ENCODE measurements around the gene ITPKB. TPM values are rescaled to one million over a fixed set of nuclear protein-coding genes. Genes with fewer than 3 reads are reported as not detected.

Gene ITPKB
- total RNA-seq, 6 experiments from 2014 or later = 1.7 to 3.0 (median 2.2) TPM

- Mint-ChIP-seq H3K4me3 (no peak overlapping the region), H3K27me3 (ENCODE audit: insufficient read depth) (peaks cover 5% of the 10 kb centered on the region; the same call in 1 of the 2 replicates), H3K27ac (no peak overlapping the region), H3K9me3 (no peaks in the 10 kb centered on the region), H3K4me1 (ENCODE audit: low read depth) (peaks cover 58% of the 10 kb centered on the region), H3K36me3 (ENCODE audit: low read depth) (no peaks in the 10 kb centered on the region)
- TF ChIP-seq CTCF (IDR thresholded peaks at IDR 0.05) = no peak
- DNase-seq = no peak
Measured at GRCh38 chr1:226659641-226660040, 79.4 kb downstream of the ITPKB start.

GRCh38 chr1:226659136-226659535 lies 79.9 kb downstream of the ITPKB start:
- TF ChIP-seq CTCF (IDR thresholded peaks at IDR 0.05) = no peak
- Mint-ChIP-seq H3K36me3 (ENCODE audit: low read depth) (no peaks in the 10 kb centered on the region), H3K27ac (no peak overlapping the region), H3K4me3 (no peak overlapping the region), H3K27me3 (ENCODE audit: insufficient read depth) (peaks cover 5% of the 10 kb centered on the region; the same call in 1 of the 2 replicates), H3K4me1 (ENCODE audit: low read depth) (peaks cover 58% of the 10 kb centered on the region), H3K9me3 (no peaks in the 10 kb centered on the region)
- DNase-seq = no peak

- peaks cover 58% of the 10 kb centered on the region for H3K4me1 Mint-ChIP-seq (ENCODE audit: low read depth)
- H3K36me3 Mint-ChIP-seq (ENCODE audit: low read depth) = no peaks in the 10 kb centered on the region
- no peak for DNase-seq
- H3K27ac Mint-ChIP-seq = no peak overlapping the region
- no peak overlapping the region for H3K4me3 Mint-ChIP-seq
- H3K27me3 Mint-ChIP-seq (ENCODE audit: insufficient read depth) = peaks cover 5% of the 10 kb centered on the region; the same call in 1 of the 2 replicates
- no peaks in the 10 kb centered on the region for H3K9me3 Mint-ChIP-seq
- no peak for TF ChIP-seq CTCF (IDR thresholded peaks at IDR 0.05)
Measured at GRCh38 chr1:226658546-226659125, 80.4 kb downstream of the ITPKB start.

- no peaks in the 10 kb centered on the region for H3K9me3 Mint-ChIP-seq
- H3K27me3 Mint-ChIP-seq (ENCODE audit: insufficient read depth) = peaks cover 5% of the 10 kb centered on the region; the same call in 1 of the 2 replicates
- no peak for DNase-seq
- H3K36me3 Mint-ChIP-seq (ENCODE audit: low read depth) = no peaks in the 10 kb centered on the region
- no peak for TF ChIP-seq CTCF (IDR thresholded peaks at IDR 0.05)
- peaks cover 53% of the 10 kb centered on the region for H3K4me1 Mint-ChIP-seq (ENCODE audit: low read depth)
- no peak overlapping the region for H3K27ac Mint-ChIP-seq
- H3K4me3 Mint-ChIP-seq = no peak overlapping the region
Measured at GRCh38 chr1:226657895-226658545, 81.1 kb downstream of the ITPKB start.

- Mint-ChIP-seq H3K27ac (peak overlapping the region; percentile 63), H3K4me3 (no peak overlapping the region), H3K9me3 (no peaks in the 10 kb centered on the region), H3K36me3 (ENCODE audit: low read depth) (no peaks in the 10 kb centered on the region), H3K27me3 (ENCODE audit: insufficient read depth) (peaks cover 5% of the 10 kb centered on the region; the same call in 1 of the 2 replicates), H3K4me1 (ENCODE audit: low read depth) (peaks cover 40% of the 10 kb centered on the region)
- TF ChIP-seq CTCF (IDR thresholded peaks at IDR 0.05) = no peak
- peak; percentile 55 for DNase-seq
Measured at GRCh38 chr1:226656601-226657277, 82.3 kb downstream of the ITPKB start.
